Keratinocyte (primary cell): Measurements from ENCODE around the gene GNG2. TPM values are rescaled to one million over a fixed set of nuclear protein-coding genes. Genes with fewer than 3 reads are reported as not detected.

ENCODE experiments used
- DNase-seq: peaks from one replicate; pipeline ENCODE4 v3.0.0-alpha.2; 2011; ENCODE audit warnings: low read depth, missing footprints, low spot score
- FAIRE-seq: peaks from 2 replicates; lab custom pipeline; 2011; peaks lifted over from hg19 to GRCh38; lab: Jason Lieb, UNC
- H2AFZ ChIP-seq: 2 replicates; pipeline ENCODE4 v1.6.0; 2012; ENCODE audit warnings: low read length, control low read depth, inconsistent platforms; ENCODE audit not compliant: control insufficient read depth
- H3K27ac ChIP-seq: 2 replicates; pipeline ENCODE4 v1.5.1; 2011; ENCODE audit warnings: low read length; ENCODE audit not compliant: control insufficient read depth, insufficient read depth
- H3K27me3 ChIP-seq: 3 replicates; pipeline ENCODE4 v1.6.0; 2011; ENCODE audit warnings: low read length; ENCODE audit not compliant: control insufficient read depth, insufficient read depth; ENCODE audit errors: extremely low read depth
- H3K36me3 ChIP-seq, 2 experiments: 2 replicates in 1 of 2; 3 replicates in 1 of 2; pipeline ENCODE4 v1.5.1; 2011; ENCODE audit warnings: low read length in 2 of 2, mild to moderate bottlenecking in 1 of 2; ENCODE audit not compliant: control insufficient read depth in 2 of 2, insufficient read depth in 2 of 2; ENCODE audit errors: extremely low read depth in 1 of 2
- H3K4me1 ChIP-seq: 3 replicates; pipeline ENCODE4 v1.5.1; 2011; ENCODE audit warnings: low read length; ENCODE audit not compliant: control insufficient read depth, insufficient read depth; ENCODE audit errors: extremely low read depth
- H3K4me2 ChIP-seq: 3 replicates; pipeline ENCODE4 v1.6.0; 2011; ENCODE audit warnings: low read depth, low read length; ENCODE audit not compliant: control insufficient read depth, insufficient read depth; ENCODE audit errors: extremely low read depth
- H3K4me3 ChIP-seq, 3 experiments: fragments of 200-600 bp in 1 of 3; sonication (generic) in 1 of 3; 2 replicates in 2 of 3; 3 replicates in 1 of 3; pipeline ENCODE4 v1.5.1; 2011 to 2016; ENCODE audit warnings: low read length in 3 of 3, mild to moderate bottlenecking in 3 of 3, control low read depth in 2 of 3, inconsistent platforms in 1 of 3, low read depth in 1 of 3, mixed read lengths in 1 of 3, mixed run types in 1 of 3, moderate library complexity in 1 of 3; ENCODE audit not compliant: control insufficient read depth in 2 of 3, insufficient read depth in 2 of 3; ENCODE audit errors: extremely low read depth in 1 of 3
- H3K79me2 ChIP-seq: 2 replicates; pipeline ENCODE4 v1.6.0; 2012; ENCODE audit warnings: low read length; ENCODE audit not compliant: control insufficient read depth, insufficient read depth
- H3K9ac ChIP-seq: 3 replicates; pipeline ENCODE4 v1.6.0; 2011; ENCODE audit warnings: low read length; ENCODE audit not compliant: control insufficient read depth, insufficient read depth; ENCODE audit errors: extremely low read depth
- H3K9me1 ChIP-seq: 3 replicates; pipeline ENCODE4 v1.6.0; 2011; ENCODE audit warnings: low read length; ENCODE audit not compliant: control insufficient read depth, insufficient read depth; ENCODE audit errors: extremely low read depth
- H3K9me3 ChIP-seq: 2 replicates; pipeline ENCODE4 v1.5.1; 2012; ENCODE audit warnings: low read depth, low read length; ENCODE audit not compliant: control insufficient read depth
- H4K20me1 ChIP-seq: 3 replicates; pipeline ENCODE4 v1.6.0; 2011; ENCODE audit warnings: low read length; ENCODE audit not compliant: control insufficient read depth, insufficient read depth; ENCODE audit errors: extremely low read depth
- CTCF ChIP-seq, 3 experiments: IDR thresholded peaks in 1 of 3; conservative IDR thresholded peaks in 1 of 3; optimal IDR thresholded peaks in 1 of 3; 2 replicates in 2 of 3; 3 replicates in 1 of 3; pipeline versions ENCODE3 to v1.5.1; 2011; ENCODE audit warnings: low read length in 3 of 3, mild to moderate bottlenecking in 3 of 3, moderate library complexity in 2 of 3, control low read depth in 1 of 3, inconsistent platforms in 1 of 3; ENCODE audit not compliant: insufficient read depth in 2 of 3; ENCODE audit errors: extremely low read depth in 1 of 3
- EZH2 ChIP-seq: IDR thresholded peaks from one replicate; pipeline ENCODE4 v1.6.1; 2012; ENCODE audit warnings: inconsistent platforms, mild to moderate bottlenecking, low read length, moderate library complexity
- dilution Hi-C: fragments of 300-500 bp; cut with MboI; formaldehyde crosslinking; loops from one replicate; pipeline ENCODE4 v1.7.0; 2020; ENCODE audit warnings: low sequenced_read_pairs; ENCODE audit not compliant: extremely low pct_ligation_motif_present
- polyA plus RNA-seq, 5 experiments: library from polyadenylated mRNA; depleted of rRNA in 3 of 5; stranded (reverse) in 3 of 5; stranded (forward) in 1 of 5; unstranded in 1 of 5; fragments of >200 nt; gene quantifications; 1 replicate in 1 of 5; 2 replicates in 3 of 5; 3 replicates in 1 of 5; pipeline versions ENCODE4 v1.2.1 to v1.2.3, GENCODE V29; 2011 to 2012; ENCODE audit warnings: missing spikeins in 2 of 5, low read depth in 1 of 5, low replicate concordance in 1 of 5

Gene GNG2
- polyA plus RNA-seq, 1 donor (not counting 4 experiments of a cell fraction or from before 2014, with no cell fraction given), result 0.28 TPM

- no peak overlapping the region for H3K27ac ChIP-seq
- no peak overlapping the region for H3K4me3 ChIP-seq
- dilution Hi-C loops, result no loop called here
- H2AFZ ChIP-seq, result no peak overlapping the region
- DNase-seq (no peak), FAIRE-seq (no peak)
- H4K20me1 ChIP-seq, result no peaks in the 10 kb centered on the region
- H3K79me2 ChIP-seq, result no peaks in the 10 kb centered on the region
- TF ChIP-seq CTCF (optimal IDR thresholded peaks at IDR 0.05 in 1 of 3, IDR thresholded peaks at IDR 0.05 in 1 of 3, conservative IDR thresholded peaks at IDR 0.05 in 1 of 3; ENCODE audit: extremely low read depth in 1 of 3, insufficient read depth in 2 of 3, low read length in 3 of 3) (no peak), EZH2 (no peak)
- no peaks in the 10 kb centered on the region for H3K36me3 ChIP-seq
- H3K9ac ChIP-seq, result no peak overlapping the region
- no peaks in the 10 kb centered on the region for H3K4me1 ChIP-seq
- H3K9me1 ChIP-seq, result no peaks in the 10 kb centered on the region
- H3K27me3 ChIP-seq, result no peaks in the 10 kb centered on the region
- H3K4me2 ChIP-seq, result no peak overlapping the region
- H3K9me3 ChIP-seq, result no peaks in the 10 kb centered on the region
These were observed 12.9 kb downstream of the GNG2 start for GRCh38 chr14:51873221-51873893.

- no peaks in the 10 kb centered on the region for H3K27me3 ChIP-seq
- dilution Hi-C loops, result no loop called here
- H3K9ac ChIP-seq, result no peak overlapping the region
- no peak overlapping the region for H3K4me3 ChIP-seq
- DNase-seq, result no peak
- no peaks in the 10 kb centered on the region for H4K20me1 ChIP-seq
- no peaks in the 10 kb centered on the region for H3K9me1 ChIP-seq
- TF ChIP-seq CTCF (optimal IDR thresholded peaks at IDR 0.05 in 1 of 3, IDR thresholded peaks at IDR 0.05 in 1 of 3, conservative IDR thresholded peaks at IDR 0.05 in 1 of 3; ENCODE audit: extremely low read depth in 1 of 3, insufficient read depth in 2 of 3, low read length in 3 of 3) (no peak), EZH2 (no peak)
- no peak overlapping the region for H3K27ac ChIP-seq
- FAIRE-seq, result no peak
- H3K4me1 ChIP-seq, result no peaks in the 10 kb centered on the region
- H3K79me2 ChIP-seq, result no peaks in the 10 kb centered on the region
- H2AFZ ChIP-seq, result no peak overlapping the region
- no peaks in the 10 kb centered on the region for H3K9me3 ChIP-seq
- H3K36me3 ChIP-seq, result no peaks in the 10 kb centered on the region
- H3K4me2 ChIP-seq, result no peak overlapping the region
These were observed 17.4 kb downstream of the GNG2 start for GRCh38 chr14:51877810-51878209.
